Esophagus (tissue), 2 donors: ENCODE data around the gene FEZF1. TPM values are rescaled to one million over a fixed set of nuclear protein-coding genes. Genes with fewer than 3 reads are reported as not detected.

ENCODE experiments used
- H3K27ac ChIP-seq, 2 donors: one replicate each; pipeline ENCODE4 v1.5.1; 2013; ENCODE audit warnings: low read depth in 2 of 2, mild to moderate bottlenecking in 2 of 2, inconsistent platforms in 1 of 2, low read length in 1 of 2, moderate library complexity in 1 of 2
- H3K27me3 ChIP-seq, 2 donors: one replicate each; pipeline ENCODE4 v1.6.1; 2013; ENCODE audit warnings: low read length in 2 of 2, control low read depth in 1 of 2, mild to moderate bottlenecking in 1 of 2; ENCODE audit not compliant: insufficient read depth in 2 of 2, control insufficient read depth in 1 of 2
- H3K36me3 ChIP-seq, 2 donors: one replicate each; pipeline ENCODE4 v1.6.1; 2013; ENCODE audit warnings: low read length in 1 of 2; ENCODE audit not compliant: control insufficient read depth in 2 of 2, insufficient read depth in 2 of 2
- H3K4me1 ChIP-seq, 2 donors: one replicate each; pipeline ENCODE4 v1.6.1; 2013; ENCODE audit warnings: low read length in 1 of 2; ENCODE audit not compliant: control insufficient read depth in 2 of 2, insufficient read depth in 2 of 2
- H3K4me3 ChIP-seq, 2 donors: one replicate each; pipeline ENCODE4 v1.5.1; 2013; ENCODE audit warnings: low read length in 2 of 2, mild to moderate bottlenecking in 2 of 2, low read depth in 1 of 2, moderate library complexity in 1 of 2
- H3K9me3 ChIP-seq, 2 donors: one replicate each; pipeline ENCODE4 v1.6.1; 2013; ENCODE audit warnings: mild to moderate bottlenecking in 2 of 2, low read depth in 1 of 2, low read length in 1 of 2, moderate library complexity in 1 of 2; ENCODE audit not compliant: control insufficient read depth in 2 of 2, insufficient read depth in 1 of 2
- WGBS, 2 donors: extraction: QIAGEN DNeasy Blood & Tissue Kit; methylation state at CpG; one replicate each; pipeline ENCODE4 v1.1.7; 2013; 5-methylcytosine and 5-hydroxymethylcytosine counted together
- polyA plus RNA-seq, 2 donors: library from polyadenylated mRNA; stranded (reverse); fragments of 200-250 nt; gene quantifications; one replicate each; pipeline ENCODE4 v1.2.3, GENCODE V29; 2013
- donor health status: healthy with polysubstance abuse.
- donor health status: Bipolar disorder and iron deficiency.

The FEZF1 gene
- polyA plus RNA-seq, 2 donors = not detected

- H3K27me3 ChIP-seq = no peaks in the 10 kb centered on the region
- H3K4me3 ChIP-seq = no peak overlapping the region
- H3K27ac ChIP-seq = no peak overlapping the region
- no peaks in the 10 kb centered on the region for H3K36me3 ChIP-seq
- 54 to 61% methylated on average over 3 of the region's 3 CpGs for WGBS, 2 donors
- H3K9me3 ChIP-seq = no peaks in the 10 kb centered on the region
- no peaks in the 10 kb centered on the region for H3K4me1 ChIP-seq
Observed at GRCh38 chr7:122327969-122328368, 23.4 kb upstream of the FEZF1 start.

- no peaks in the 10 kb centered on the region for H3K36me3 ChIP-seq
- peaks cover 0 to 3% of the 10 kb centered on the region in 2 donors for H3K9me3 ChIP-seq
- H3K4me3 ChIP-seq = no peak overlapping the region
- no peak overlapping the region for H3K27ac ChIP-seq
- peaks cover 0 to 5% of the 10 kb centered on the region in 2 donors for H3K4me1 ChIP-seq
- H3K27me3 ChIP-seq = peaks cover 0 to 29% of the 10 kb centered on the region in 2 donors
- WGBS, 2 donors = 10 to 11% methylated on average over 71 of the region's 71 CpGs
Observed at GRCh38 chr7:122316467-122317388, 12.2 kb upstream of the FEZF1 start.

- H3K4me3 ChIP-seq = no peak overlapping the region
- H3K27ac ChIP-seq = no peak overlapping the region
- 9 to 10% methylated on average over 25 of the region's 25 CpGs for WGBS, 2 donors
Observed at GRCh38 chr7:122315507-122316466, 11.2 kb upstream of the FEZF1 start.

GRCh38 chr7:122314284-122314683 lies 9.7 kb upstream of the FEZF1 start:
- H3K4me3 ChIP-seq = no peak overlapping the region

More at GRCh38 chr7:122315507-122316466, 11.2 kb upstream of the FEZF1 start:
- Histone ChIP-seq H3K27me3 (peaks cover 5 to 33% of the 10 kb centered on the region in 2 donors), H3K4me1 (peaks cover 0 to 5% of the 10 kb centered on the region in 2 donors), H3K36me3 (no peaks in the 10 kb centered on the region), H3K9me3 (peaks cover 0 to 3% of the 10 kb centered on the region in 2 donors)

DNA sequence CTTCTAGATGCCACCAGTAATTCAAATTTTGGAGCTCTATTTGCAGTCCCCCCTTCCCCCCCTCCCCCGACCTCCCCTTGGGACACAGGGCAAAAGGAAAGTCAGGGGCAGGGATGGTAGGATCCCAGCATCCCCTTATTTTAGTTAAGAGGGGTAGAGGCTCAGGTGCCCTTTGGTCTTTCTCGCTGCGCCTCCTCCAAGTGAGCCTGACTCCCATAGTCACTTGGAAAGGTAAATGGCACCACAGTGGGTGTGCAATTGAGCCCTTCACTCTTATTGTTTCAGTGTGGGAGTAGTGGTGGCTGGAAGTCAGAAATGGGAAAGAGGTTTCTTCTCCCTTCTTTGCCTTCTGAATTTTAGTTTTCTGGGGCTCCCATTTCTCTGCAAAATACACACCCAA lies 8.2 kb upstream of the FEZF1 start:
- Histone ChIP-seq H3K27me3 (peaks cover 5 to 40% of the 10 kb centered on the region in 2 donors), H3K4me3 (no peak overlapping the region), H3K27ac (no peak overlapping the region), H3K9me3 (peaks cover 0 to 3% of the 10 kb centered on the region in 2 donors), H3K4me1 (peaks cover 3 to 5% of the 10 kb centered on the region in 2 donors), H3K36me3 (no peaks in the 10 kb centered on the region)
- WGBS, 2 donors = 24 to 43% methylated on average over 3 of the region's 3 CpGs

More at GRCh38 chr7:122314284-122314683, 9.7 kb upstream of the FEZF1 start:
- H3K9me3 ChIP-seq = peaks cover 0 to 3% of the 10 kb centered on the region in 2 donors
- H3K36me3 ChIP-seq = no peaks in the 10 kb centered on the region
- peaks cover 5 to 40% of the 10 kb centered on the region in 2 donors for H3K27me3 ChIP-seq
- peaks cover 3 to 5% of the 10 kb centered on the region in 2 donors for H3K4me1 ChIP-seq
- H3K27ac ChIP-seq = no peak overlapping the region
- WGBS, 2 donors = 22 to 30% methylated on average over 4 of the region's 4 CpGs

- Histone ChIP-seq H3K9me3 (peaks cover 0 to 3% of the 10 kb centered on the region in 2 donors), H3K4me3 (no peak overlapping the region), H3K27me3 (peaks cover 5 to 44% of the 10 kb centered on the region in 2 donors), H3K27ac (no peak overlapping the region), H3K4me1 (peaks cover 3 to 5% of the 10 kb centered on the region in 2 donors), H3K36me3 (no peaks in the 10 kb centered on the region)
- WGBS, 2 donors = 10% methylated on average over 34 of the region's 34 CpGs
Observed at GRCh38 chr7:122311734-122312450, 7.3 kb upstream of the FEZF1 start.

DNA sequence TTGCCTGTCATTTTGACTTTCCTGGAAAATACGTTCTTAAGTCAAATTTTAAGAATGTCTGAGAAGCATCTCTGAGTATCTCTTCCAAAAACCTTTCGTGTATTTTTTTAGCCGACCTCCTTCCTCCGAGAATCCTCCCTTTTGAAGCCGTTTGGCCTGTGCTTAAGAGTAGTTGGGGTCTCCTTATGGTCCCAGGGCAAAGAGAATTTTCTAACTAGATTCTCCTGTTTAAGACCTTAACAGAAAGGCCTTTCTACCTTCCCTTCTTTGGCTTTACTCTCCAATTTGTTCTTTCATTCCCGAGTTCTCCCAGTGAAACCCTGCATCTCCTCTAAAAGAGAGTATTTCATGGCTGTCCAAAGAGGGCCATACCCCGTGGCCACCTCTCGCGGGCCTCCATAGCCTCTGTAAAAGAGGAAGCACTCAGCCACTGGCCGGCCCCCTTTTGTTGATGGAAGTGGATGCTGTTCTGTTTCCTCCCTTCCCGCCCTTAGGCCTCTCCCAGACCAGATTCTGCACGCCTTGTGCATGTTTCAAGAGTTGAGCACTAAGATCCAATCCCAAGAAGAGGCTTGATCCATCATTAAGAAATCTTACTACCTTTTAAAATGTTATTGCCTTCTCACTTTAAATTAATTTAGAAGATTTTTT lies 6.6 kb upstream of the FEZF1 start:
- H3K9me3 ChIP-seq = no peaks in the 10 kb centered on the region
- H3K36me3 ChIP-seq = no peaks in the 10 kb centered on the region
- H3K27me3 ChIP-seq = peaks cover 8 to 42% of the 10 kb centered on the region in 2 donors
- peaks cover 3 to 4% of the 10 kb centered on the region in 2 donors for H3K4me1 ChIP-seq
- H3K4me3 ChIP-seq = no peak overlapping the region
- WGBS, 2 donors = 44 to 52% methylated on average over 12 of the region's 12 CpGs
- H3K27ac ChIP-seq = no peak overlapping the region

DNA sequence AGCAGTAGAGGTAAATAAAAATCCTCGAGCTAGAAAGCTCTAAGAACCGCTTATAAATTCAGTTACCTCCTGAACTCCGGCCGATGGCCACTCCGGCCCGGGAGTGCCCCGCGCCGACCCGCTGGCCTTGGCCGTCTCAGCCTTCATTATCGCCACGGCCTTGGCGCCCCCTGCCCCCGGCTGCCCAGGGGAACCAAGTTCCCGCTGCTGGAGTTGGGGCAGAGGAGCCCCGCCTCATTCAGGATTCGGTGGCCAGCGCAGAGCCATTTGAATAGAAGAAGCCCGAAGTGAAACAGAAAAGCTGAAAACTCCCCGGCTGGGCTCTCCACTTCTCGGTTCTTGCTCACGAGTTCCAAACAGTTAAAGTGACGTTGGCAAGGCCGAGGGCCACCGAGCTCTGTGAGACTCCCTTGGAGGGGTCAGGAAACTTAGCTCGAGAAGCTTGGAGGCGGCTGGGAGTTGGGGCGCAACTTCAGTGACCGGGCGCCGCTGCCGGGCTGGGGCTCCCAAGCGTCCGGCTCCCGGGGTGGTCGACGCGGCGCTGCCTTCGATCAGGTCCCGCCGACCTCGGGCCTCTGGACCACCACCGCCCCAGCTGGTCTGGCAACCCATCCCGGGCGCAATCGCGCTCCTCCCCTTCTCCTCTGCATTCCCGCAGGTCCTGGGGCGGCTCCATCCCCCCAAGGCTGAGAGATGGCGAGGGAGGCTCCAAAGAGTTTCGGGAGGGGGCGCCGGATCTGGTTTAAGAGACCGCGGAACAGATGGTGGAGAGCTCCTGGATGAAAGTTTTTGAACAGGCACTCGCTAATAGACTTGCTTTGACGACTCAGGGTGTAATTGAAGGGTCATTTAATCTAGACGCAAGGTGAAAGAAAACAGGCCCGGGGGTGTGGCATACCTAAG lies 5.8 kb upstream of the FEZF1 start:
- Histone ChIP-seq H3K4me3 (peak overlapping the region in 1 of 2 donors; percentile 15), H3K9me3 (peaks cover 0 to 2% of the 10 kb centered on the region in 2 donors), H3K36me3 (no peaks in the 10 kb centered on the region), H3K27ac (no peak overlapping the region), H3K27me3 (peaks cover 16 to 39% of the 10 kb centered on the region in 2 donors), H3K4me1 (peaks cover 10 to 11% of the 10 kb centered on the region in 2 donors)
- WGBS, 2 donors = 4 to 5% methylated on average over 61 of the region's 61 CpGs
